ENCODE results near the gene PRODH.
"Not testable (repeated sequence)": the region's sequence is repeated elsewhere in the genome, so short reads cannot be mapped to it uniquely, and the experiment has no call there.

- TF ChIP-seq CTCF, POLR2A (IDR thresholded peaks at IDR 0.05): not testable (repeated sequence)
These were observed 24.6 kb downstream of the PRODH start for GRCh38 chr22:18911535-18911934.
